HG03342 (cell line): Measurements from ENCODE around the gene LY86.
A peak's percentile ranks its signal among the peaks of the same experiment; 100 is the strongest.

ENCODE experiments used
- ATAC-seq: cut with Tn5 transposase; IDR thresholded peaks from one replicate; pipeline ENCODE4 v1.9.1; 2021; ENCODE audit warnings: mild to moderate bottlenecking, moderate library complexity; ENCODE audit not compliant: unreplicated experiment

Gene LY86

GRCh38 chr6:6619021-6619794 is 30.7 kb downstream of the LY86 start:
- ATAC-seq: no peak

DNA sequence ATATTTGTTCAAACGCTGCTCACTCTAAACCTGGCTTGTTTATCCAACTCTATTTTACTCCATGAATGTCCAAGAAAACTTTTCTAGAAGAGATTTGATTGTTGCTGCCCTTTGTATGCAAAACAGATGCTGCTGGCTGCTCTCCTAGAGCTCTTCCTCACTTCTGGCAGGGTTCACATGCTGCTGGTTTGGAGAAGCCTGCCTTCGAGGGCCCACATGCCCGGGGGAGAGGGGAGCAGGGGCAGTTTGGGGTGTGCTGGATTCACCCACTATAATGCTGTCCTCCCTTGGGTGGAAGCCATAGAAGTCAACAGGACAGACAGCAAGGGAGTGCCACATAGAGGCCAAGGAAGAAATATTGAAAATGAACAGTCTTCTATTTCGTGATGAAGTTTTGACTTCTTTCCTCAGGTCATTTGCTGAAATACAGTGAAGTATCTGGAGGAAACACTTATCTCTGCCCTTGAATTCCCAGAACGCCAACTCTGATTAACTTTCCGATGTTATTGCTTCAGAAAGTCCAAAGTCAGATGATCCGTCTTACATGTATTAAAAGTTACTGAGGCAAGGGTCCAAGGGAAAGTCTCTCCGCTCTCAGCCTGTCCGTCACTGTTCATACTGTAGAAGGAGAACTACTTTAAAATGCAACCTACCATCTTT is 32.4 kb downstream of the LY86 start:
- ATAC-seq: no peak

GRCh38 chr6:6622501-6622900 is 34.0 kb downstream of the LY86 start:
- no peak for ATAC-seq

GRCh38 chr6:6623553-6623952 is 35.0 kb downstream of the LY86 start:
- no peak for ATAC-seq

GRCh38 chr6:6624269-6624990 is 35.9 kb downstream of the LY86 start:
- ATAC-seq: no peak

DNA sequence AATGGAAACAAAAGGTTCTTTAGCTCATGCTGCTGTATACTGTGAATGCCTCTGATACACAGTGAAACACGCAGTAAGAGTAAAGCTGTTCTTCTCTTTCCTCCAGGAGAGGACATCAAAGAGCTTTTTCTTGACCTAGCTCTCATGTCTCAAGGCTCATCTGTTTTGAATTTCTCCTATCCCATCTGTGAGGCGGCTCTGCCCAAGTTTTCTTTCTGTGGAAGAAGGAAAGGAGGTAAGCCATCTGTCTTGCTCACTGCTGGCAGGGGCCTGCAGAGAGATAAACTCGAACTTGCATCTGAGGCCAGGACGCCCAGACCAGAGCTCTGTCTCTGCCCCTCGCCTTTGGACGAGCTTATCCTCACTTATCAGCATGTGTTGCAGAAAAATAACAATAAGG is 37.7 kb downstream of the LY86 start:
- ATAC-seq: no peak

DNA sequence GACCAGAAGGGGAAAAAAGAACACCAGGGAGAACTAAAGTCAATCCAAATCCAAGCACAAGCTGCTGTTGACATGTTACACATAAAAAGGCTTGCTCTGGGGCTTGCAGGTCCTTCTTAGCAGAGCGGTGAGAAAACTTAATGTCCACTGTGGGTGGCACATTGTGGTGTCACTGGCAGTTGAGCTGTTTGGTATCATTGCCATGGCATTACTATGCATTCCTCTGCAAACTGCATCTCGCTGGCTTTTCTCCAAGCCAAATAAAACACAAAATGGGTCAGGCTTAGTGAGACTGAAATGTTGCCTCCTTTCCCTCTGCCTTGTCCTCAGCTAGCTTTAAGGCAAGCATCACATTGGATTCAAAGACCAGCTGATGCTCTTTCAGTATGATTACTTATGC is 40.9 kb downstream of the LY86 start:
- ATAC-seq: no peak

- ATAC-seq: no peak
Observed at GRCh38 chr6:6631053-6631452, 42.5 kb downstream of the LY86 start.

DNA sequence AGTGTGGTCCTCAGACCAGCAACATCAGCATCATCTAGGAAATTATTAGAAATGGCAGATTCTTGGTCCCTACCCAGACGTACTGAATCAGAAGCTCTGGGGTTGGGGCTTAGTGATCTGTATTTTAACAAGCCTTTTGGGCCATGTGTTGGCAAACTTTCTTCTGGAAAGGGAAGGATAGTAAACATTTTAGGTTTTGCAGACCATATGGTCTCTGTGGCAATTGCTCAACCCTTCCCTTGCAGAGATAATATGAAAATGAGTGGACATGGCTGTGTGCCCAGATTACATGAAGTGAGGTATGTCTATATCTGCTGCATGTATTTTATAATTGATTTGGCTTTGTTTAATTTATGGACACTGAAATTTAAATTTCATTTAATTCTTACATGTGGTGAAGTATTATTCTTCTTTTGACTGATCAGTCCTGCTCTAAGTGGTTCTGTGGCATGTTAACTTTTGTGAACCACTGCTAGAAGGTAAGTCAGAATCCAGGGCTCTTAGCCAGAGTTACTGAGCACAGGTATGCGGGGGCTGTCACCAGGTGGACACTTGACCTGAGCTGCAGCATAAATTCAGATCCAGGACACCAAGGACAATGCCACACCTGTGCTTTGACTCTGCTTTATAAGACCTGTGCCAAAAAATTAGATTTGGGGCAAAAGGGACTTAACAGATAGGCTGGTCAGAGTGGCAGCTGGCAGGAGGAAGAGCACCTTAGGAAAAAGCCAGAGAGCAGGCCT is 43.2 kb downstream of the LY86 start:
- no peak for ATAC-seq

DNA sequence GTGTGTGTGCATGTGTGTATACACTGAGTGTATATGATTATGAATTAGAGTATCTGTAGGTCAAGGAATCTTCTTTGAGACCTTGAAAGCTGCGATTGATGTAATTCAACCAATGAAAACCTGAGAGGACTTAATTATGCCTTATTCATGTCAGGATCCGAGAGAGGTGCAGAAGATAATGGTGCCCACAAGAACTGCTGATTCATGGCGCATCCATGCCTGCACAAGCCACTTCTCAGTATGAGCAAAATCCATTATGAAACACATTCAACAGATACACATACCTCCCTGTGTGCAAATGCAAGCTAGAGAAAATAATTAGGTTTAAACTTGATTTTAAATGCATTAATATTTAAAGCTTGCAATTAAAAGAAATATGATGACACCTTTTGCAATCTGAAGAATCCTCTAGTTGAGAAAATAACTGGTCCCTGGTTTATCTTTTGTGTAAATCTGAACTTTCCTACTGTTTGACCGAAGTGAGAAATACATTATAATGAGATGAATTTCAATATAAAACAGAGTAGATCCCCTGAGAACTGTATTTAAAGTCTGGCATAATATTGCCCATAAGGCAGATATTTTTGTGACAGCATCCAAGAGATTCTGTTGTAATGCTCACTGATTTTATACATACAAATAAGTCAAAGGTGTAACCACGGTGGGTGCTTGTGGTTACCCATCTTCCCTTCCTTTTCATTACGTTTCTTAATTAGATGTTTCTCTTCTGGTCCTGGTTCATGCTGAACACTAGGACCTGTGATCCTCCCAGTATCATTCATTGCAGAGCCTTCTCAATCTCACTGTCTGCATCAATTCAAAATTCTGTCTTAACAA is 45.6 kb downstream of the LY86 start:
- ATAC-seq: no peak

DNA sequence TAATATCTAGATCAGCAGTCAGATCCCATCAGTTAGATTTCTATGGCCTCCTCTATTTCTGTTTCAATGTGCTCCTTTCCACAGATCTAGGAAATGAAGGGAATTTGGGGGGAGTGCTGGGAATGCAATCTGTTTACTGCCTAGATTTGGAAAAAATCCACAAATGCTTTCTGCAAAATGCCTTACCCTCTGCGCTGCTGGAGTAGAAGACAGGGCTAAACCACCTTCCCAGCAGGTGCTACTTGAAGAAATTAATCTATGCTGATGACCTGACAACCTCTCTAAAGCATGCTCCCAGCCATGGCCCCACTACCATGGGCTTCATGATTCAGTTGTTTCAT is 46.2 kb downstream of the LY86 start:
- no peak for ATAC-seq

DNA sequence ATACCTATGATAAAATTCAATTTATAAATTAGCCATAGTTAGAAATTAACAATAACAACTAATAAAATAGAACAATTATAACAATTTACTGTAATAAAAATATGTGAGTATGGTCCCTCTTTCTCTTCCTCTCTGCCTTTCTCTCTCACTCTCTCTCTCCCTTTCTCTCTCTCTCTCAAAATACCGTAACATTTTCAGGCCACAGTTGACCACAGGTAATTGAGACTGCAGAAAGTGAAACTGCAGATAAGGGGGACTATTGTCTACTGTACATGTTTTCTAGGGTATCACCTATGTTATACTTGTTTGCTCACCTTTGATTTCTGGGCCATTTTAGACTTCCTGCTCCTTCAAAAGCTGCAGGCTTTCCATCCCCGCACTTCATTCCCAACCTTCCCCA is 46.8 kb downstream of the LY86 start:
- peak; percentile 49 for ATAC-seq

DNA sequence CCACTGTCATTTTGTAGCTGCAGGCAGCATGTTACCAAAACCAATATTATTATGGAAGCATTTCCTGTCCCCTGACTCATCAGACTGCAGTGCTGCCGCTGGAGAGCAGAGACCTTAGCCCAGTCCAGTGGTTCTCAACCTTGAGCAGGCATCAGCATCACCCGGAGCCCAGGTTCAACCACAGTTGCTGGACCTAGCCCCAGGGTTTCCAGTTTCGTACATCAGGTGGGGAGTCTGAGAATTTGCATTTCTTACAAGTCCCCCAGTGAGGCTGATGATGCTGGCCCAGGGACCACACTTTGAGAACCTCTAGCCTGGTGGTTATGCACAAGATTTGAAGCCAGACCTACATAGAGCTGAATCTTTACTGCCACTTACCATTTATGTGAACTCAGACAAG is 47.3 kb downstream of the LY86 start:
- peak; percentile 40 for ATAC-seq

DNA sequence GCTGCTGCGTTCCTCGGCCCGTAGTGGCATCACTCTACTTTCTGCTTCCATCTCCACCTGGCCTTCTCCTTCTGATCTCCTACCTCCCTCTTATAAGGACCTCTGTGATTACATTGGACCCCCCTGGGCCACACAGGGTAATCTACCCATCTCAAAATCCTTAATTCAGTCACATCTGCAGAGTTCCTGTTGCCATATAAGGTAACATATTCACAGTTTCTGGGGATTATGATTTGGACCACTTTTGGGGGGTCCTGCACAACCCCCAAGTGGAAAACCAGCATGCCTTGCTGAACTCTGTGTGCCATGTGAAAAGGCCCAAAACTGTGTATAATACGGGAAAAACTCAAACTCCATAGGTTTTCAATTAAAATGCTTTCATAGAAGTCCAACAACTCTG is 51.1 kb downstream of the LY86 start:
- ATAC-seq: no peak

- no peak for ATAC-seq
Observed at GRCh38 chr6:6640926-6641325, 52.4 kb downstream of the LY86 start.

GRCh38 chr6:6643398-6643797 is 54.9 kb downstream of the LY86 start:
- ATAC-seq: peak; percentile 91

DNA sequence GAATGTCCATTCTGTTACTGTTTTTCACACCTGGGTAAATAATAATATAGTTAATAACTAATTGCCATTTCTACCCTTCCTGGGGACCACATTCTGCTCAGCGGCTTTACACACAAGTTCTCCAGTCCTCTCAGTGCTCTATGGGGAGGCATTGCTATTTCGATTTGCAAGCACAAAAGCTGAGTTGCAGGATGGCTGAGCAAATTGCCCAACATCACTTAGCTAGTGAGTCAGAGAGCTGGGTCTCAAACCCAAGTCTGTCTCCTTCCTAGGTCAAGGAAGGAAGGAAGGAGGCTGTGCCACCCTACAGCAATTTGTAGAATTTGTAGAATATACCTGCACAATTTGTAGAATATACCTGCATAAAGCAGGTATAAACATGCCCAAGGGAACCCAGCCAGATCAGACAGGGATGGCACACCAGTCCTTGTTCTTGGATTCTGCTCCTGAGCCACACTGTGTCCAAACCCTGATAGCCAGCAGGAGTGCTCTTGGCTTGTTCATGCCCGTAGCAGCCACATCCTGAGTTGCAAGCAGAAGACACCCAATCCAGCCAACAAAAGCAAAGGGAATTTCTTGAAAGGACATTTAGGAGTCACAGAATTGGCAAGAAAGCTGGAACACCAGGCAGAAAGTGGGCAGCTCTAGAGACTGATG is 56.9 kb downstream of the LY86 start:
- no peak for ATAC-seq

GRCh38 chr6:6646384-6646783 is 57.9 kb downstream of the LY86 start:
- ATAC-seq: no peak

GRCh38 chr6:6646859-6647258 is 58.3 kb downstream of the LY86 start:
- no peak for ATAC-seq
